ENCODE measurements around the gene TRIM66. TPM values are rescaled to one million over a fixed set of nuclear protein-coding genes. Genes with fewer than 3 reads are reported as not detected.

Gene TRIM66
- total and polyA plus RNA-seq, 2 experiments from 2014 or later = 1.0 to 3.3 TPM

- Histone ChIP-seq H3K79me2 (replicated peaks; ENCODE audit: insufficient read depth) (no peaks in the 10 kb centered on the region), H3K27me3 (ENCODE audit: insufficient read depth) (no peaks in the 10 kb centered on the region), H3K36me3 (ENCODE audit: insufficient read depth) (no peaks in the 10 kb centered on the region), H3F3A (replicated peaks; ENCODE audit: low read depth) (no peaks in the 10 kb centered on the region), H3K4me1 (ENCODE audit: insufficient read depth) (no peaks in the 10 kb centered on the region), H2AFZ (no peak overlapping the region), H3K9me2 (ENCODE audit: insufficient read depth) (no peaks in the 10 kb centered on the region), H3K27ac (ENCODE audit: low read depth) (no peak overlapping the region), H3K4me3 (no peak overlapping the region), H3K4me2 (no peak overlapping the region), H4K20me1 (replicated peaks; ENCODE audit: insufficient read depth) (no peaks in the 10 kb centered on the region)
- H3K9me3 Mint-ChIP-seq = no peaks in the 10 kb centered on the region
- no peak overlapping the region for H3K4me3 Mint-ChIP-seq
- H3K36me3 Mint-ChIP-seq (ENCODE audit: low read depth) = no peaks in the 10 kb centered on the region; the same call in 2 of the 3 replicates
- no peak for DNase-seq (ENCODE audit: low spot score)
- TF ChIP-seq CTCF (conservative IDR thresholded peaks at IDR 0.05; ENCODE audit: low read depth in 2 of 2) = no peak
- no peak for TF ChIP-seq EZH2phosphoT487 (IDR thresholded peaks at IDR 0.05; ENCODE audit: unreplicated experiment)
- TF ChIP-seq ZNF331 (CRISPR knock-in tag; IDR thresholded peaks at IDR 0.05; ENCODE audit: low read depth) = no peak
- no peak for TF ChIP-seq EZH2 (IDR thresholded peaks at IDR 0.05; ENCODE audit: low read depth, unreplicated experiment)
- no peak for TF ChIP-seq JUNB (IDR thresholded peaks at IDR 0.05; ENCODE audit: unreplicated experiment)
- TF ChIP-seq CREB1 (CRISPR knock-in tag; IDR thresholded peaks at IDR 0.05; ENCODE audit: low read depth) = no peak
- no peak for TF ChIP-seq ZNF462 (CRISPR knock-in tag; IDR thresholded peaks at IDR 0.05)
- no peaks in the 10 kb centered on the region for H3K27me3 Mint-ChIP-seq (ENCODE audit: insufficient read depth, low read depth, poor library complexity)
- no peak overlapping the region for H3K27ac Mint-ChIP-seq
- no peaks in the 10 kb centered on the region for H3K4me1 Mint-ChIP-seq
- no peak for ATAC-seq
Observed at GRCh38 chr11:8621147-8621546, 61.3 kb downstream of the TRIM66 start.
